ENCODE data around the gene KDM5B. TPM values are rescaled to one million over a fixed set of nuclear protein-coding genes. Genes with fewer than 3 reads are reported as not detected.

Gene KDM5B
- total and polyA plus RNA-seq, 9 of the 15 experiments (the other 6 are each of a cell fraction or from before 2014, with no cell fraction given): 15.4 to 90.6 (median 57.1) TPM

- CTCF ChIA-PET (ENCODE audit: low intra/inter-chr PET ratio): no interaction called here
- H3K27me3 ChIP-seq (ENCODE audit: control insufficient read depth in 2 of 2, insufficient read depth in 2 of 2, low read length in 2 of 2): peaks cover 4 to 26% of the 10 kb centered on the region in 2 experiments; a peak in 4 of 5 replicates
- in situ Hi-C loops (cut with MboI) (no loop called here), intact Hi-C loops (cut with micrococcal nuclease) (loop anchor here (5.0 kb wide), 1 partner anchor 37 kb away; no protein-coding TSS in a partner anchor)
- H3K36me3 ChIP-seq (ENCODE audit: control insufficient read depth, insufficient read depth, low read length): no peaks in the 10 kb centered on the region
- no peaks in the 10 kb centered on the region for H3K9me1 ChIP-seq (ENCODE audit: control insufficient read depth, insufficient read depth, low read length)
- H2AFZ ChIP-seq (ENCODE audit: low read depth, low read length): no peak overlapping the region
- no TSS peak for BruUV-seq (replicated peaks)
- no peak overlapping the region for H3K27ac ChIP-seq (ENCODE audit: extremely low read depth, low read depth, low read length)
- no peaks in the 10 kb centered on the region for H3K79me2 ChIP-seq (ENCODE audit: control insufficient read depth, insufficient read depth, low read length)
- no peak overlapping the region for H3K9ac ChIP-seq (ENCODE audit: insufficient read depth in 1 of 2, low read depth in 2 of 2, low read length in 2 of 2)
- no peak overlapping the region for H3K4me3 ChIP-seq
- ATAC-seq (no peak), DNase-seq (ENCODE audit: extremely low read depth in 1 of 4, low spot score in 3 of 4) (no peak), FAIRE-seq (no peak)
- TF ChIP-seq NONO (IDR thresholded peaks at IDR 0.05; ENCODE audit: low read depth in 2 of 2, low read length in 1 of 2): no peak
- no peaks in the 10 kb centered on the region for H3K4me1 ChIP-seq (replicated peaks in 1 of 2; ENCODE audit: control insufficient read depth in 2 of 2, insufficient read depth in 2 of 2, low read length in 2 of 2)
- H4K20me1 ChIP-seq (replicated peaks; ENCODE audit: control insufficient read depth, insufficient read depth, low read length): peaks cover 14% of the 10 kb centered on the region
- H3K9me3 ChIP-seq (replicated peaks; ENCODE audit: control insufficient read depth, insufficient read depth, low read depth, low read length): no peaks in the 10 kb centered on the region
- no peak overlapping the region for H3K4me2 ChIP-seq (ENCODE audit: insufficient read depth, low read length)
- POLR2A ChIA-PET: no interaction called here
- WGBS (ENCODE audit: insufficient coverage, low coverage, missing lambda C conversion rate): 1% methylated on average over 5 of the region's 5 CpGs
These were observed 113.9 kb downstream of the KDM5B start for GRCh38 chr1:202694314-202694713.

DNA sequence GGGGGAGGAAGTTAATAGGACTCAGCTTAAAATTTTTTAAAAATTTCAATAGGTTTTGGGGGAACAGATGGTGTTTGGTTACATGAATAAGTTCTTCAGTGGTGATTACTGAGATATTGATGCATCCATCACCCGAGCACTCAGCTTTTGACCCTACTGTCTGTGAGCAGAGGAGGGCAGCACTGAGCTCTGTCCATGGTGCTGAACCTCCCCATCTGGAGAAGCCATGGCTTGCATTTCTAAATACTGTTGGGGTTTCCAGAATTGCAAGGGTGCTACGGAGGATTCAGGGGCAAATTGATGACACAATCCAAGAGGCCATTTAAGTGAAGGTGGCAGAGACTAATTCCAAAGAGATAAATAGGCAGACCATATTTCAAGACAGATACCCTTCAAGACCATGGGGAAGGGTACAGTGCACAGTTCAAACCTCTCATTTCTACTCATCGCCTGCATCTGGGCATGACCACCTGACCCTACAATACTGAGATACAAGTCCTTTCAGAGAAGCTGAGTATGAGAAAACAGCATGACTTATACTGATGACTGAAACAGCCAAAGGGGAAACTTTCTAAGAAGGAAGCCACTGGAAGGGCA, 115.2 kb downstream of the KDM5B start:
- Histone ChIP-seq H3K9me3 (replicated peaks; ENCODE audit: control insufficient read depth, insufficient read depth, low read depth, low read length) (no peaks in the 10 kb centered on the region), H3K9me1 (ENCODE audit: control insufficient read depth, insufficient read depth, low read length) (no peaks in the 10 kb centered on the region), H2AFZ (ENCODE audit: low read depth, low read length) (no peak overlapping the region), H3K9ac (ENCODE audit: insufficient read depth in 1 of 2, low read depth in 2 of 2, low read length in 2 of 2) (no peak overlapping the region), H3K4me3 (no peak overlapping the region), H3K27me3 (ENCODE audit: control insufficient read depth in 2 of 2, insufficient read depth in 2 of 2, low read length in 2 of 2) (peaks cover 7 to 34% of the 10 kb centered on the region in 2 experiments; a peak in 4 of 5 replicates), H3K4me2 (ENCODE audit: insufficient read depth, low read length) (no peak overlapping the region), H4K20me1 (replicated peaks; ENCODE audit: control insufficient read depth, insufficient read depth, low read length) (peaks cover 14% of the 10 kb centered on the region), H3K27ac (ENCODE audit: extremely low read depth, low read depth, low read length) (no peak overlapping the region), H3K4me1 (replicated peaks in 1 of 2; ENCODE audit: control insufficient read depth in 2 of 2, insufficient read depth in 2 of 2, low read length in 2 of 2) (no peaks in the 10 kb centered on the region), H3K79me2 (ENCODE audit: control insufficient read depth, insufficient read depth, low read length) (no peaks in the 10 kb centered on the region), H3K36me3 (ENCODE audit: control insufficient read depth, insufficient read depth, low read length) (no peaks in the 10 kb centered on the region)
- no TSS peak for BruUV-seq (replicated peaks)
- WGBS (ENCODE audit: insufficient coverage, low coverage, missing lambda C conversion rate): 9% methylated on average over 3 of the region's 3 CpGs
- intact Hi-C loops (cut with micrococcal nuclease) (loop anchor here (5.0 kb wide), 1 partner anchor 36 kb away; no protein-coding TSS in a partner anchor), in situ Hi-C loops (cut with MboI) (no loop called here)
- ATAC-seq (peak; percentile 96), FAIRE-seq (peak; percentile 97), DNase-seq (ENCODE audit: extremely low read depth in 1 of 4, low spot score in 3 of 4) (peak; percentile 82 to 91 (median 87))
- ChIA-PET CTCF (ENCODE audit: low intra/inter-chr PET ratio) (no interaction called here), POLR2A (interaction anchor here (0.6 to 2.3 kb wide), 6 partner anchors 8 to 20 kb away, joined by 3 to 11 read pairs (median 4); no protein-coding TSS in a partner anchor)
- TF ChIP-seq MBD2 (IDR thresholded peaks at IDR 0.05; ENCODE audit: borderline replicate concordance, low read depth): no peak
- TF ChIP-seq HEY1 (CRISPR knock-in tag; IDR thresholded peaks at IDR 0.05; ENCODE audit: borderline replicate concordance): no peak
- TF ChIP-seq IFI16 (CRISPR knock-in tag; IDR thresholded peaks at IDR 0.05): no peak
- peak; percentile 80 for TF ChIP-seq LCOR (CRISPR knock-in tag; IDR thresholded peaks at IDR 0.05)
- TF ChIP-seq, protein P1, sequence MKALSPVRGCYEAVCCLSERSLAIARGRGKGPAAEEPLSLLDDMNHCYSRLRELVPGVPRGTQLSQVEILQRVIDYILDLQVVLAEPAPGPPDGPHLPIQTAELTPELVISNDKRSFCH (CRISPR knock-in tag; IDR thresholded peaks at IDR 0.05): no peak
- TF ChIP-seq, protein P1 (tag; IDR thresholded peaks at IDR 0.05): no peak
- peak; percentile 87 for TF ChIP-seq FOXP1 (CRISPR knock-in tag; IDR thresholded peaks at IDR 0.05)
- no peak for TF ChIP-seq KLF16 (IDR thresholded peaks at IDR 0.05)
- peak; percentile 90; the same call in 1 of the 2 replicates for TF ChIP-seq ATF6 (CRISPR knock-in tag; IDR thresholded peaks at IDR 0.05)
- TF ChIP-seq, protein P2, sequence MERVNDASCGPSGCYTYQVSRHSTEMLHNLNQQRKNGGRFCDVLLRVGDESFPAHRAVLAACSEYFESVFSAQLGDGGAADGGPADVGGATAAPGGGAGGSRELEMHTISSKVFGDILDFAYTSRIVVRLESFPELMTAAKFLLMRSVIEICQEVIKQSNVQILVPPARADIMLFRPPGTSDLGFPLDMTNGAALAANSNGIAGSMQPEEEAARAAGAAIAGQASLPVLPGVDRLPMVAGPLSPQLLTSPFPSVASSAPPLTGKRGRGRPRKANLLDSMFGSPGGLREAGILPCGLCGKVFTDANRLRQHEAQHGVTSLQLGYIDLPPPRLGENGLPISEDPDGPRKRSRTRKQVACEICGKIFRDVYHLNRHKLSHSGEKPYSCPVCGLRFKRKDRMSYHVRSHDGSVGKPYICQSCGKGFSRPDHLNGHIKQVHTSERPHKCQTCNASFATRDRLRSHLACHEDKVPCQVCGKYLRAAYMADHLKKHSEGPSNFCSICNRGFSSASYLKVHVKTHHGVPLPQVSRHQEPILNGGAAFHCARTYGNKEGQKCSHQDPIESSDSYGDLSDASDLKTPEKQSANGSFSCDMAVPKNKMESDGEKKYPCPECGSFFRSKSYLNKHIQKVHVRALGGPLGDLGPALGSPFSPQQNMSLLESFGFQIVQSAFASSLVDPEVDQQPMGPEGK (CRISPR knock-in tag; IDR thresholded peaks at IDR 0.05; ENCODE audit: borderline replicate concordance): no peak

Data from K562 (cell line).